ENCODE measurements around the gene C11orf68. TPM values are rescaled to one million over a fixed set of nuclear protein-coding genes. Genes with fewer than 3 reads are reported as not detected.
A peak's percentile ranks its signal among the peaks of the same experiment; 100 is the strongest.

C11orf68 gene
- total and polyA plus RNA-seq, 9 of the 15 experiments (the other 6 are each of a cell fraction or from before 2014, with no cell fraction given), result 3.6 to 35.9 (median 12.8) TPM

DNA sequence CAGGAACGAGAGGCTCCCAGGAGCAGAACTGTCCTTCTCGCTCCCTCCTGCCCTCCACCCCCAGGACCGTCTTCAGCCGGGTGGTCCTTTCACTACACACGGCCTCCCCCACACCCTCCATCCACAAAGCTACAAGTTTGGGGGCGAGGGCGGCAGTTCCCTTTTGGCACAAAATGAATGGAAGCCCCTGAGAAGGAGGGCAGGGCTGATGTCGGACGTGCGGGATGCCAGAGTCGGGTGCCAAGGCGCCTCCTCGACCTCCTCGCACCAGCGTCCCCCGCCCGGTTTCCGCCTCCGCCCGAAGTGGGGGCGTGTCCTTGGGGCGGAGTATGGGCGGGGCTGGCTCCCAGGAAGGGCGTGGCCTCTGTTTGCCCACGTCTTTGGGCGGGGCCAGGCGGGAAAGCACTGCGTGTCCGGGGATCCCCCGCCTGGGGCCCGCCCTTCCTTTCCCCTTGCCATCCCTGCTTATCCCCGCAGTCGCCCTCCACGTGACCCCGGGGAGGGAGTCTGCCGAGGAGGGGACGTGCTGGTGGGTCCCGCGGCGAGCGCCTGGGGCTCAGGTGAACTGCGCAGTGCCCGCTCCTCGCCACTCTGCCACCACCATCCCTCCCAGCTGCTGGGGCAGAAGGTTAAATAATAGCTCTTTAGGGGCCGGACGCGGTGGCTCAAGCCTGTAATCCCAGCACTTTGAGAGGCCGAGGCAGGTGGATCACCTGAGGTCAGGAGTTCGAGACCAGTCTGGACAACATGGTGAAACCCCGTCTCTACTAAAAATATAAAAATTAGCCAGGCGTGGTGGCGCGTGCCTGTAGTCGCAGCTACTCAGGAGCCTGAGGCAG lies 45.3 kb downstream of the C11orf68 start (continued):
- 0 out of 2 replicates have a peak, but pooled peaks have one; percentile 10 for TF ChIP-seq ETV1 (tag; conservative IDR thresholded peaks at IDR 0.05; ENCODE audit: low read depth)
- no peak for TF ChIP-seq CHCHD3 (CRISPR knock-in tag; IDR thresholded peaks at IDR 0.05)
- TF ChIP-seq, protein P1, sequence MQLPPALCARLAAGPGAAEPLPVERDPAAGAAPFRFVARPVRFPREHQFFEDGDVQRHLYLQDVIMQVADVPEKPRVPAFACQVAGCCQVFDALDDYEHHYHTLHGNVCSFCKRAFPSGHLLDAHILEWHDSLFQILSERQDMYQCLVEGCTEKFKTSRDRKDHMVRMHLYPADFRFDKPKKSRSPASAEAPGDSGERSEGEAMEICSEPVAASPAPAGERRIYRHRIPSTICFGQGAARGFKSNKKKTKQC (CRISPR knock-in tag; IDR thresholded peaks at IDR 0.05), result 0 out of 2 replicates have a peak, but pooled peaks have one; percentile 22
- TF ChIP-seq SOX6 (IDR thresholded peaks at IDR 0.05), result no peak
- no peak for TF ChIP-seq GTF2E2 (tag; IDR thresholded peaks at IDR 0.05)
- TF ChIP-seq, protein P2, sequence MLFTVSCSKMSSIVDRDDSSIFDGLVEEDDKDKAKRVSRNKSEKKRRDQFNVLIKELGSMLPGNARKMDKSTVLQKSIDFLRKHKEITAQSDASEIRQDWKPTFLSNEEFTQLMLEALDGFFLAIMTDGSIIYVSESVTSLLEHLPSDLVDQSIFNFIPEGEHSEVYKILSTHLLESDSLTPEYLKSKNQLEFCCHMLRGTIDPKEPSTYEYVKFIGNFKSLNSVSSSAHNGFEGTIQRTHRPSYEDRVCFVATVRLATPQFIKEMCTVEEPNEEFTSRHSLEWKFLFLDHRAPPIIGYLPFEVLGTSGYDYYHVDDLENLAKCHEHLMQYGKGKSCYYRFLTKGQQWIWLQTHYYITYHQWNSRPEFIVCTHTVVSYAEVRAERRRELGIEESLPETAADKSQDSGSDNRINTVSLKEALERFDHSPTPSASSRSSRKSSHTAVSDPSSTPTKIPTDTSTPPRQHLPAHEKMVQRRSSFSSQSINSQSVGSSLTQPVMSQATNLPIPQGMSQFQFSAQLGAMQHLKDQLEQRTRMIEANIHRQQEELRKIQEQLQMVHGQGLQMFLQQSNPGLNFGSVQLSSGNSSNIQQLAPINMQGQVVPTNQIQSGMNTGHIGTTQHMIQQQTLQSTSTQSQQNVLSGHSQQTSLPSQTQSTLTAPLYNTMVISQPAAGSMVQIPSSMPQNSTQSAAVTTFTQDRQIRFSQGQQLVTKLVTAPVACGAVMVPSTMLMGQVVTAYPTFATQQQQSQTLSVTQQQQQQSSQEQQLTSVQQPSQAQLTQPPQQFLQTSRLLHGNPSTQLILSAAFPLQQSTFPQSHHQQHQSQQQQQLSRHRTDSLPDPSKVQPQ (CRISPR knock-in tag; IDR thresholded peaks at IDR 0.05; ENCODE audit: borderline replicate concordance), result no peak
- no peak for TF ChIP-seq CBFB (CRISPR knock-in tag; IDR thresholded peaks at IDR 0.05)
- no peak for TF ChIP-seq ZNF785 (CRISPR knock-in tag; IDR thresholded peaks at IDR 0.05)
- TF ChIP-seq, protein P3, sequence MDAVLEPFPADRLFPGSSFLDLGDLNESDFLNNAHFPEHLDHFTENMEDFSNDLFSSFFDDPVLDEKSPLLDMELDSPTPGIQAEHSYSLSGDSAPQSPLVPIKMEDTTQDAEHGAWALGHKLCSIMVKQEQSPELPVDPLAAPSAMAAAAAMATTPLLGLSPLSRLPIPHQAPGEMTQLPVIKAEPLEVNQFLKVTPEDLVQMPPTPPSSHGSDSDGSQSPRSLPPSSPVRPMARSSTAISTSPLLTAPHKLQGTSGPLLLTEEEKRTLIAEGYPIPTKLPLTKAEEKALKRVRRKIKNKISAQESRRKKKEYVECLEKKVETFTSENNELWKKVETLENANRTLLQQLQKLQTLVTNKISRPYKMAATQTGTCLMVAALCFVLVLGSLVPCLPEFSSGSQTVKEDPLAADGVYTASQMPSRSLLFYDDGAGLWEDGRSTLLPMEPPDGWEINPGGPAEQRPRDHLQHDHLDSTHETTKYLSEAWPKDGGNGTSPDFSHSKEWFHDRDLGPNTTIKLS (IDR thresholded peaks at IDR 0.05; ENCODE audit: borderline replicate concordance, low read depth), result peak; percentile 55; the same call in 1 of the 2 replicates
- TF ChIP-seq SMAD2 (IDR thresholded peaks at IDR 0.05; ENCODE audit: low read depth, low read length), result no peak
- no peak; the same call in 1 of the 2 replicates for TF ChIP-seq TCF3 (CRISPR knock-in tag; IDR thresholded peaks at IDR 0.05)
- TF ChIP-seq ETV5 (CRISPR knock-in tag; IDR thresholded peaks at IDR 0.05; ENCODE audit: low read depth), result no peak; the same call in 1 of the 2 replicates
- no peak for TF ChIP-seq PYGO2 (tag; IDR thresholded peaks at IDR 0.05)
- TF ChIP-seq, protein P4, sequence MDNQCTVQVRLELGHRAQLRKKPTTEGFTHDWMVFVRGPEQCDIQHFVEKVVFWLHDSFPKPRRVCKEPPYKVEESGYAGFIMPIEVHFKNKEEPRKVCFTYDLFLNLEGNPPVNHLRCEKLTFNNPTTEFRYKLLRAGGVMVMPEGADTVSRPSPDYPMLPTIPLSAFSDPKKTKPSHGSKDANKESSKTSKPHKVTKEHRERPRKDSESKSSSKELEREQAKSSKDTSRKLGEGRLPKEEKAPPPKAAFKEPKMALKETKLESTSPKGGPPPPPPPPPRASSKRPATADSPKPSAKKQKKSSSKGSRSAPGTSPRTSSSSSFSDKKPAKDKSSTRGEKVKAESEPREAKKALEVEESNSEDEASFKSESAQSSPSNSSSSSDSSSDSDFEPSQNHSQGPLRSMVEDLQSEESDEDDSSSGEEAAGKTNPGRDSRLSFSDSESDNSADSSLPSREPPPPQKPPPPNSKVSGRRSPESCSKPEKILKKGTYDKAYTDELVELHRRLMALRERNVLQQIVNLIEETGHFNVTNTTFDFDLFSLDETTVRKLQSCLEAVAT (IDR thresholded peaks at IDR 0.05), result no peak
- no peak for TF ChIP-seq NR2C2 (CRISPR knock-in tag; IDR thresholded peaks at IDR 0.05)
- no peak for TF ChIP-seq NR2C2 (tag; IDR thresholded peaks at IDR 0.05)
- TF ChIP-seq DPF2 (IDR thresholded peaks at IDR 0.05), result no peak; the same call in 1 of the 2 replicates
- TF ChIP-seq NBN (IDR thresholded peaks at IDR 0.05; ENCODE audit: low read depth), result no peak
- peak; percentile 56 for TF ChIP-seq SMAD4 (CRISPR knock-in tag; conservative IDR thresholded peaks at IDR 0.05)
- no peak; a peak in 1 of 4 replicates for TF ChIP-seq TEAD1 (CRISPR knock-in tag; IDR thresholded peaks at IDR 0.05)
- no peak for TF ChIP-seq TAF15 (IDR thresholded peaks at IDR 0.05; ENCODE audit: low read depth, low read length)
- no peak for TF ChIP-seq MCM2 (IDR thresholded peaks at IDR 0.05; ENCODE audit: low read depth)
- no peak for TF ChIP-seq FOXA1 (IDR thresholded peaks at IDR 0.05; ENCODE audit: borderline replicate concordance)
